NCI-H2171 (cell line): ENCODE results near the gene ACSS1.
"Not testable (repeated sequence)": the region's sequence is repeated elsewhere in the genome, so short reads cannot be mapped to it uniquely, and the experiment has no call there.

Experiments
- DNase-seq: peaks from one replicate; lab custom pipeline; 2025; lab: John Stamatoyannopoulos, UW

The ACSS1 gene

DNA sequence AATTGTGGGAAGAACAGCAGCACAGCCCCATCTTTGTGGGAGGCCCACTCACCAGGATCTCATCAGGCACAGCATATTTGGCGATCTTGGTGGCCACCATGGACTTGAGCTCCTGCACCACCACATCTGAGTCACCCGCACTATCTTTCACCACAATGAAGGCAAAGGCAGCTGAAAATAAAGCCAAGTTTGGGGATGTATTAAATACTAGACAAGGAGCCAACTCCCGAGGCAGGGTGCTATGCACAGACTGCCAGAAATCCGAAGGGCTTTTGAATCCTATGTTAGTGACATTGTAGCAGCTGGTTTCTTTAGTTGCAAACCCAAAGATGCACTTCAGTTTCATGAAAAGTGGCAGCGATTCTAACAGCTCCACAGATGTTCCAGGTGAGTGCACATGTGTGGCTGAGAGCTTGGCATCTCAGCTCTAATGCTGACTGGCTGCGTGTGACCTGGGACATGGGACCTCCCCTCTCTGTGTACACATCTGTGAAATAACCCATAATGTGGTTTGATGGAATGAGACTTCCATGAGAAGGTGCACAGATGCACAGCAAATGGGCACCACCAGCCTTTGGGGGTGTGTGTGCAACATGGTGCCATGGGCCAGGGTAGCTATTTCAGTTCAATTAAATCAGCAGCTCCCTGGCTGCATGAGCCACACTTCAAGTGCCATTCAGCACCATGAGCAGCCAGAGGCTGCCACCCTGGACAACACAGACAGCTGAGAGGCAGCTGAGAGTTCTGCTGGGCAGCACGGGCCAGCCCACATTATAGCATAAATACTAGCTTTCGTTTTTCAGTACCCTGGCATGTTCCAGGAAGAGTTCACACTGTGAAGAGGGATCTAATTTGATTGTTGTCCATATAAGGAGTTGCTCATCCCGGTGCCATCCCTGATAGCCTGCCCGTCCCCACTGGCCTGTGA lies 48.5 kb downstream of the ACSS1 start:
- no peak for DNase-seq

DNA sequence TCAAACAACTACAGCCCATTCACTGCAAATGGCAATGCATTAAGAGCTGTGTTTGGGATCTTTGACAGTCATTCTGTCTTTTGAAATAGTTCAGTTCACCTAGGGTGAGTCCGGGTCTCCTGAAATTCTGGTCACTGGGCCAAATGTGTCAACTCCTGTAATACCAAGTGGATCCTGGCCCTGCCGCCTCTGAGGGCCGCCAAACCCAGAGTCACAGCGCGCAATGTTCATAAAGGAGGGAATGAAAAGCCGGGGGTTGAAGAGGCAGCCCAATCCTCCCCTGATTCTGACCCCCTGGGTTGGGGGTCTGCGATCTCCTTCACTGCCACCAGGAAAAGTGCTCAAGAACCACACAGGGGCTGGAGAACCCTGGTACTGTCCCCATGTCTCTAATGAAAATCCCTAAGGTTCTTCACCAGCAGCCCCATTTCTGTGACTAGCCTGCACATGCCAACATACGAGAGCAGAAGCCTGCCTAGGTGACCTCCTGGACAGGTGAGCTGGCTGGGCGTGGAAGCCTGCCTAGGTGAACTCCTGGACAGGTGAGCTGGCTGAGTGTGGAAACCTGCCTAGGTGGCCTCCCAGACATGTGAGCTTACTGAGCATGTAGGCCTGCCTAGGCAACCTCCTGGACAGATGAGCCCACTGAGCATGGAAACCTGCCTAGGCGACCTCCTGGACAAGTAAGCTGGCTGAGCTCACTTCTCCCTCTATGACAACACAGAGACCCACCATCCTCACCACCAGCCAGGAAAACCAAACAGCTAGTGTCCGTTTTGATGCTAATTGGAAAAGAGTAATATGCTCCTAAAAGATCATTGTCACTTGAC lies 49.3 kb downstream of the ACSS1 start:
- no peak for DNase-seq

DNA sequence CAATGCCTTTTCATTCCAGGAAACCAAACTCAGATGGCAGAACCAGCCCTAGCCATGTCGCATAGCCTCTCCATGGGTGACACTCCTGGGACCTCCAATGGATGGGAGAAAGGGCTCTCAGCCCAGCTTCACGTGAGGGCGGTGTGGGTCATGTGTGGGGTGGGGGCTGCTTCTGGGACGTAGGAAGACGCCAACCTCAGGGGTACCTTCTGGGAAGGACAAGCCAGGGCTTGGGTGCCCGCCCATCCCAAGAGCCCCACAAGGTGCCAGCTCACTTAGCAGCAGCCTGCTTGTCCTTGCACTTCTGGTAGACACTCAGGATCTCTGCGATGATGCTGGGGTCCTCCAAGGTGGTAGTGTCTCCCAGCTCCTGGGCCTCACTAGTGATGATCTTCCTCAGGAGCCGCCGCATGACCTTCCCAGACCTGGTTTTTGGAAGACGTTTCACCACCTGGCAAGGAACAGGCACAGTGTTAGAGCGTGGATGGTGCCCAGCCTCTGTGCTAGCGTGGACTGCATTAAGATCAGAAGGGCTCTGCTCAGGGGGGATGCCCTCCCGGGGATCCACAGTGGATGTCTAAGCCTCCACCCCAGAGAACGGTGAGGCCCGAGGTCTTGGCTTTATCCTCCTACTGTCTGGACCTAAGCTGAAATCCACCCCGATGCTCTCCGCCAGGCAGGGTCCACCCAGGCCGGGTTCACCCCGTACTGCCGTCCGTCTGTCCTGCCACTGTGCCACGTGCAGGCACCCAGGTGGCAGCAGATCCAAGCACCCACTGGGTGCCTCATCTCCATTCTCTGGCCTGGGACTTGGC lies 50.2 kb downstream of the ACSS1 start:
- no peak for DNase-seq

DNA sequence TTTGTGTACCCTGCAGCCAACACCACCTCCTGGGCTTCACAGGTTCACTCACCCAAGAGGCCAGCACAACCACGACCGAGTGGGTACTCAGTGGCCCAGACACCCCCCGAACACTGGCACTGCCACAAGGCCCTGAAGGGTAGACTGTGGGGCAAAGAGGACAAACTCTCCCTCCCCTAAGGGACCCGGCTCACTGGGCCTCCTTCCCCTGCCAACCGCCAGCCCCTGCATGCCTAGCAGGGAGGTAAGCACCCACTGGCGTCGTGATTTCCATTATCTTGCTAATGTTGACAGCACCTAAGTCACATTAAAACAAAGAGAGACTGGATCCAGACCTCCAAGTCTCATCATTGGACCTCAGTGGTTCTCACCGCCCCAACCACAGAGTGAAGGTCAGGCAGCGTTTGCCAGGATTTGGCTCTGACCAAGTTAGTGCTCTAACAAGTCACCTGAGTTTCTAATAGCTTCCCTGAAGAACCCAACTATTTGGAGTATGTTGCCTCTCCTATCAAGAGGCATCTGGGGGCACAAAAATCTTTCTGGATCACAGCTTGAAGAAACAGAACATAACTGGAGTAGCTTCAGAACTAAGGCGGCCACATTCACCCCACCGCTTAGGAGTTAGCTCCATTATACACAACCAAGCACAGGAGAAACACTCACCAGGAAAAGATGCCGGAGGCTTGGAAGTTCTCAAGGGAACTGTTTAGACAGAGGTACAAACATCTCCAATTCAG lies 51.3 kb downstream of the ACSS1 start:
- DNase-seq: no peak

DNA sequence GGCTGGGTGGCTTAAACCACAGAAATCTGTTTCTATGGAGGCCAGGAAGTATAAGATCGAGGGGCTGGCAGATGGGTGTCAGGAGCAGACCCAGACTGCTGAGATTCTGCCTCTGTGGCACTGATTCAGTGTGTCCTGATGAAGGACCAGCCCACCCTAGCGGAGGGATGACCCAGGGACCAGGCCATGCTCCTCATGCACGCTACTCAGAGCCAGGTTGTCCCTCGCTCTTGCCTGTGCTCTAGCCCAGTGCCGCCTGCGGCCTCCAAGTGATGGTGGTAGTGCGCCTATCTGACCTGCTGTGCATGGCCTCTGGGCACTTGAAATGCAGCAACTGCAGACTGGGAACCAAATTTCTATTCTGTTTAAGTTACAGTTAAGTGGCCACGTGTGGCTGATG lies 52.3 kb downstream of the ACSS1 start:
- no peak for DNase-seq

DNA sequence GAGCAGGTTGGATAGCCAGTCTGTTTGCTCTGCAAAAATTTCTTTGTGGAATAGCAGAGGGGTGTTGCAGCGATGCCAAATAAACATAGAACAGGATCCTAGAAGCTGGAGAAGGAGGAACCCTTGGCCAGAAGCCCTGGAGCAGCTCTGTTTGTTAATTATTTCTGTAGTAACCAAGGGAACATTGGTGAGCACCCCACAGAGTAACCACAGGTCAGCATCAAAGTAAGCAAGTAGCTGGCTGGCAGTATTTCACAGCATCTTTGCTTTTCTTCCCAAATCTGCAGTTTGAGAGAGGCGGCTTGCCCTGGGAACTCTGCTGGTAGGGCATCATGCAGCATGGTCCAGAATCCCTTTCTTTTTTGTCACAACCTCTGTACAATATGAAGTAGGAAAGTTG lies 52.7 kb downstream of the ACSS1 start:
- no peak for DNase-seq

DNA sequence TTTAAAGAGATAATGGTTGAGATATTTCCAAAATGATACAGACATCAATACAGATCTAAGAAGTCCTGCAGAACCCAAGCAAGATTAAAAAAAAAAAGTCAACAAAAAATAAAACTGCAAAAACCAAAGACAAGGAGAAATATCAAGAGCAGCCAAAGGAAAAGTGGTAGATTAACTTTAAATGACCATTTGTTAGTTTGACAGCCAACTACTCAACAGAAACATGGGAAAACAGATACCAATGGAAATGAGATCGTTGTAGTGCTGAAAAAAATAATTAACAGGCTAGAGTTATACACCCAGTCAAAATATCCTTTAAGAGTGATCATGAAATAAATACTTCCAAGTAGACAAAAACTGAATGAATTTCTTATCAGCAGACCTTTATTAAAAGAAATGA lies 54.9 kb downstream of the ACSS1 start:
- DNase-seq: no peak

DNA sequence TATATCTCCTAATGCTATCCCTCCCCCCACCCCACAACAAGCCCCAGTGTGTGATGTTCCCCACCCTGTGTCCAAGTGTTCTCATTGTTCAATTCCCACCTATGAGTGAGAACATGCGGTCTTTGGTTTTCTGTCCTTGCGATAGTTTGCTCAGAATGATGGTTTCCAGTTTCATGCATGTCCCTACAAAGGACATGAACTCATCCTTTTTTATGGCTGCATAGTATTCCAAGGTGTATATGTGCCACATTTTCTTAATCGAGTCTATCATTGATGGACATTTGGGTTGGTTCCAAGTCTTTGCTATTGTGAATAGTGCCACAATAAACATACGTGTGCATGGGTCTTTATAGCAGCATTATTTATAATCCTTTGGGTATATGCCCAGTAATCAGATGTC lies 56.6 kb downstream of the ACSS1 start:
- DNase-seq: not testable (repeated sequence)

DNA sequence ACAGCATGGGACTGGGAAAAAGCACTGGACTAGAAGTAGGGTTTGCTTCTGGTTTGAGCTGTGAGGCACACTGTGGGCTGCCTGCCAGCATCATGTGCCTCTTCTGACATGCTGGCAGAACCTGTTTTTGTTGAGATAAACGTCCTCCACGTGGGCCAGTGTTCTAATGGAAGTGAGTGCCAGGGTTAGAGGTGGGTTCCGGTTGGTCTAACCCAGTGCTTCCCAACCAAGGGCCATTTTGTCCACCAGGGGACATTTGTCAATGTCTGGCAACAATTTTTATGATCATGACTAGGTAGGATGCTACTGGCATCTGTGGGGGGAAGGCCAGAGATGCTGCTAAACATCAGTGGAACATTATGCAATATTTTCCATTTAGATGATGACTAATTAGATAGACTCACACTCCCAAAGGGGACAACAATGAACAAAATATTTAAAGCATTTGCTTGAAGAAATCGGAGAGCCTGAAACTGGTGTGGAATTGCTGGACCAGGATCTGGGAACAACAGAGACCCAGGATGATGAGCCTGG lies 57.6 kb downstream of the ACSS1 start:
- DNase-seq: no peak

DNA sequence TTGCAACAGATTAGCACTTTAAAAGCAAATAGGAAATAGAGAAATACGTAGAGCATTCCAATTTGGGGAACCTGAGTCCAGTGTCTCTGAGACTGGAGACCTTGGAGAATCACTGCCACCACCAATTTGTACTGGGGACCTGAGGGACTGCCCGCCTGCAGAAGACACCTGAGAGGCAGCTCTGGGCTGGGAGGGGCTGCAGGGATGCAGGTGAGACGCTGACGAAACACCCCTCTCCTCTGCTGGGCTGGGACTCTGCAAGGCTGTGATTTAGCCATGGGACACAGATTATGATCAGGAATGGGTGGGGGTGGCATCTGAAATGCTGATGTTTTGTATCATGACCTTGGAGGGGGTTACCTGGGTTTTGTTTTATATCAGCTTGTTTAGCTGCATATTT lies 58.4 kb downstream of the ACSS1 start:
- no peak for DNase-seq

DNA sequence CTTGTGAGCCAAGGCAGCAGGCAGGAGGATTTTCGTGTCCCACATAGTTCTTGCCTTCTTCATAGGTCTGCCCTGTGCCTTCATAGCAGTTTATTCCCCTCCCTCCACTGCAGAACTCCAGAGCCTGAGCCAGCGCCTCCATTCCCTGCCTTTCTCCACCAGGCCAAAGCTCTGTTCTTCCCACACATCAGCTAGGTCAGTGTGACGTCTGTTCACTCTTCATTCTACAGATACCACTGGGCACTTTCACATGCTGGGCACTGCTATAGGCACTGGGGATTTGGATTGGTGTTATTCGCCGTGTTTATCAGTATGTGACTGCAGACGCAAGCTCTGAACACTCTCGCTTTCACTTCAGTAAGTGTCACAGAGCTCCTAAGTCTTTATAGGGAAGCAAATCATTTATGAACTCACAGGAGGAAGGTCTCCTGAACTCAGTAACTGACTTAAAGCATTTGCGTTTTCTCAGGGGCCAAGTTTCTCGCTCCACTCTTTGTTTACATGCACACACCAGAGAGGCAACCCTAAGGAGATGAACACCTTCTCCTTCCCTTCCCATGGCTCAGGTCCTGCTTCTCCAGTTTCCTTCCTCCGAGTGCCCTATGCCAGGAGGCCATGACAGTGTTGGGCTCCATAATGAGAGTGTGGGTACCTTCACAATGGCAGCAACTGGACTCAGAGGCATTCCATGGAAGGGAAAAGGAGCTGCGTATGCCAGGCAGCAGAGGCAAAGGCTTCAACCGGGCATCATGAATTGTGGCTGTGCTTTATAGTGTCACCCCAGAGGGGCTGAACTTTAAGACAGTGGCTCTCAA lies 59.1 kb downstream of the ACSS1 start:
- DNase-seq: no peak

DNA sequence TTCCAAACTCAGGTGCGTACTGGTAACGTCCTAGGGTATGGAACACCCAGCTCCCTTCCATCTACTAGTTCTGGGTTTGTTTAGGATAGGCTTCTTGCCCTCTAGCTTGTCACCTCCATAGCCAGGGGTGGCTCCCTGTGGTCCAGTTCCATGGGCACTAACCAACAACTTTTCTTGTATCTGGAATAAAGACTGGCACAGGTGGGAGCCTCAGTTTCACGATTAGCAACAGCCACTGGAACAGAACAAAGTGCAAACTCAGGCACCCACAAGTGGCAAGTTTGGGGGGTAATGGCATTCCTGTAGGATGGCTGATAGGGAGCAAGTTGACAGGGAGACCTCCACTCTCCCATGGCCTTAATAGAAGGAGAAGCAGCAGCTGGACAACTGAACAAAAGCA lies 59.8 kb downstream of the ACSS1 start:
- DNase-seq: no peak

DNA sequence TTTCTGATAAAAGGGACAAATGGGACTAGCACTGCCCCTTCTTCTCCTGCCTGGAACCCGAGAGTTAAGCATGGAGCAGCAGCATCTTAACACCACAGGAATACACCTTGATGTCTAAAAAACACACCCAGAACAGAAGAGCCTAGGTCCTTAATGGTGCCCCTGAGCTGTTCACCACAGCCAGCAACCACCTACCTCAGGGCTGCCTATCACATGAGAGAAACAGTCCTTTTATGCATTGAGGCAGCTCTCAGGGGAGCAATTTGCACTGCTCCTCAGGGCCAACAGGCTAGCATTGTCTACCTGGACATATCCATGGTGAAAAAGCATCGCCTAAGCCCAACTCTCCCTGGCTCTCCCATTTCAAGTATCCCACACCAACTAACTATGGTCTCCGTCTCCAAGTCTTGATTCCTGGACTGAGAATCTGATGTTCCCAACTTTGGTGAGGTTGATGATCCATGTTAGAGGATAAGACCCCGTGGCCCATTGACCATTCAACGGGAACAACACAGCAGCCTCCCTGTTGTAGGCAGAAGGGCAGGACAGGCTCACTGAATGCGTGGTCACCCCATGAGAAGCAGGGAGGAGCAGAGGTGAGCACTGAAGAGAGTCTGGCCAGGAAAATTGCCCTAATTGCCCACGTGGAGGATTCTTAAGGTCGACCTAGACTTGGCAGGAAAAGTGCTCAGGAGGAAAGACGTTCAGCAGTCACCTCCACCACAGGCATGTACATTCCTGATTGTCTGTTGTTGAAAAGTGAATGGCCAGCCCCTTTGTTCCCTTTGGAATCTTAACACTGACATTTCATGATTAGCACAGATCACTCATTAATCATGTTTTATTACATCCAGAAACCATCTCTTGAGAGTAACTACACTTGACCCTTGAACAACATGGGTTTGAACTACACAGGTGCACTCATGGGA lies 61.2 kb downstream of the ACSS1 start:
- no peak for DNase-seq

DNA sequence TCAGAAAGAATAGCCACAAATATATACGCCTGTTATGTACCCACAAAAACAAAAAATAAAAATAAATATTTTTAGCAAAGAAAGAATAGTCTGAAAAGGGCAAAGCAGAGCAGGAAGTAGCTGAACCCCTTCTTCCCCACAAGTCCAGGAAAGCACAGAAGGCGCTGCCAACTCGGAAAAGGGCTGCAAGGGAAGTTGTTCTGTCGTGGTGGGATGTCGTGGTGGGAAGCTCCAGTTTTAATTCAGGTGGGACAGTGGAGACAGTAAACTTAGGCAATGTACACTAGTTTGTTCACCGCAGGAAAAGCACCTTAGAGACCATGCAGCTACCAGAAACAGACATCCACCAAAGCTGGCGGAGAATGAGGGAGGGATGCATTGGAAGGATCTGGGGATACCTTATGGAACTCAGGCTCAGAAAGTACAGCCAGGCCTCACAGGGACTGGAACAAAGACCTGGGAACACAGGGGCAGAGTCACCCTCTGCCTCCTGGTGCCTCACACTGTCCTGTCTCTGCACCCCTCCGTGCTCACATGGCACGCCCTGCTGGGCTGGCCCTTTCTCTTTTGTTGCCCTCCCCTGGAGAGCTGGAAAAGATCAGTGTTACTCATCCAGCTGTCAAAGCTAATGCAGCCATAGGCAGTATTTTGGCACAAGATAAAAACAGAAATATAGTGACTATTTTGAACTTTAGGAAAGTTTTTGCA lies 62.0 kb downstream of the ACSS1 start:
- no peak for DNase-seq

DNA sequence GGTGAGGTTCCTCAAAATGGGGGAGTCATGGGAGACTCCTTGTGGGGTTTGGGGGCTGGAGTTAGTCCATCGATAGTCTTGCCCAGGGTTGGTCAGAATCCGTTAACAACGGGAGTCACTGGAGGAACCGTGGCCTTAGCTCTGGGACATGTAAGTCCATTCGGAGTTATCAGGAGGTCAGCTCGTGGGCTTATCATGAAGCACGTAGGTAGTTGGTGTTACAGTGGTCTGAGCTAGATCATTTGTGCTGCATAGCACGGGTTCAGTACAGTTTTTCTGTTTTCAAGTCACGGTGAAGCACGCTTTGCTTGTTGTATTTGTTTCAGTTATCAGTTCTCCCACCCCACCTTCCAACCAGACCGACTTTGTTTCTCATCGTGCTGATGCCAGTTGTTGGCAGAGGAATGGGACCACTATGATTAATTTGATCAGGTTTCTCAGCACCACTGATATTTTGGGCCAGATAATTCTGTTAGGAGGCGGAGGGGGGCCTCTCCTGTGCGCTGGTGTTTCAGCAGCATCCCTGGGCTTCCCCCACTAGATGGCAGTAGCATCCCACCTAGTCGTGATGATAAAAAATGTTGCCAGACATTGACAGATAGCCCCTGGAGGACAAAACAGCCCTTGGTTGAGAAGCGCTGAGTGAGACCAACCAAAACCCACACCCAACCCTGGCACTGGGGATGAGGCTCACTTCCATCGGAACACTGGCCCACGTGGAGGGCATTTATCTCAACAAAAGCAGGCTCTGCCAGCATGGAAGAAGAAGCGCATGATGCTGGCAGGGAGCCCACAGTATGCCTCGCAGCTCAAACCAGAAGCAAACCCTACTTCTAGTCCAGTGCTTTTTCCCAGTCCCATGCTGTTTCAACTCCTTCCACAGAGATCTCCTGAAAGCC lies 63.2 kb downstream of the ACSS1 start:
- peak; percentile 81 for DNase-seq

DNA sequence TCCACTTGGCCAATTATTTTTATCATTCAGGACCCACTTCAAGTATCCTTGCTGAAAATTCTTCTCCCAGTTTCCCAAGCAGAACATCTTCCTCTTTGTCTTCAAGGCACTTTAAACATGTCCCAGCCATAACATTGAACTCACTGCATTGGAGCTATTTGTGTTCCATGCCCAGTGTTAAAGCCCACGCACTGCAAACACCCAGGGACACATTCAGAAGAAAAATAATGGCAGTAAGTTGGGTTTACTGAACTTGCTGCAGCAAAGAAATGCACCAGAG lies 63.8 kb downstream of the ACSS1 start:
- no peak for DNase-seq

DNA sequence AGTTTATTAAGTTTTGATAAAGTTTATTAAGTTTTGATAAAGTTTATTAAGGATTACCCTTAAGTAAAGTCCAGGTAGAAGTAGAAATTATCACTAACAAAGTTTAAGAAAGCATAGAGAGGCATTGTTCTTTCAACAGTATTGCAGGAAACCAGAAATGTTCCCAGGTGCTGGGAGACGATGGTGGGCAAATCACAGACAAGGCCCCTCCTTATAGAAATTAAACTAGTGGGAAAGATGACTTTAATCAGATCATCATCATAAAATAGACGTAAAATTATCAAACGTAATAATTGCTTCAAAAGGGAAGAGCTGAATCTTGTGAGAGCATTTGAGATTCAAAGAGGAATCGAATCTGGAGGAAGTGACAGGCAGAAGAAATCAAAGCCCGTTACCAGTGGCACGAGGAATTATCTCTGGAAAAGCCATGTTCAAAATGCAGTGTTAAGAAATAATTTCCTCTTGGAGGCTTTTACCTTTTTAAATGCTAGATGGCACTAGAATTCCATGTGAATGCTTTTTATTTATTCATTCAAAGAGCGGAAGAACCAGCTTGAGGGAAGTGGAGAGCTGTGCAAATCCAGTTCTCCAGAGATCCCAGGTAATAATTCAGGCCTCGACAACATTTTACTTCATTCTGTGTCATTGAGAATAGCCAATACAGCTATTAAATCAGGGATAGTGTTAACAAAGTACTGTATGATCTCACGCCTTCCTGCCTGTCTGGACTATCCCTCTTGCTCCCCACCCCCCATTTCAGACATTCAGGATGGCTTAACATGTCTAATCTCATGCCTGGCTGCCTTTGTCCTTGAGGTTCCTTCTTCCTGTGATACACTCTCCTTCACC lies 64.4 kb downstream of the ACSS1 start:
- DNase-seq: peak; percentile 15
